Stimulated activated naive CD8-positive, alpha-beta T cell treated with anti-CD3 and anti-CD28 coated beads, Interleukin-15, amount 100 ng/mL, for 72 hours (primary cell): ENCODE results near the gene GCLC.
A peak's percentile ranks its signal among the peaks of the same experiment; 100 is the strongest.
"Not testable (repeated sequence)": the region's sequence is repeated elsewhere in the genome, so short reads cannot be mapped to it uniquely, and the experiment has no call there.

Experiments
- ATAC-seq: fragments of 150-1000 bp; cut with Tn5 transposase; 2 replicates; pipeline ENCODE4 v1.10.0; 2021; ENCODE audit warnings: mild to moderate bottlenecking, moderate library complexity
- DNase-seq, 2 donors: peaks; one replicate each; pipeline ENCODE4 v3.0.0; 2021 to 2022
- H3K27ac Mint-ChIP-seq, 2 donors: one replicate each; pipeline ENCODE4 v1.8.0; 2022; ENCODE audit warnings: mild to moderate bottlenecking in 2 of 2, mixed read lengths in 2 of 2, moderate library complexity in 2 of 2
- H3K27me3 Mint-ChIP-seq: one replicate; pipeline ENCODE4 v1.8.0; 2022; ENCODE audit warnings: mixed read lengths
- H3K4me1 Mint-ChIP-seq: one replicate; pipeline ENCODE4 v1.8.0; 2022; ENCODE audit warnings: mild to moderate bottlenecking, mixed read lengths
- H3K4me3 Mint-ChIP-seq, 2 donors: one replicate each; pipeline ENCODE4 v1.8.0; 2022; ENCODE audit warnings: mild to moderate bottlenecking in 2 of 2, mixed read lengths in 2 of 2, moderate library complexity in 1 of 2
- H3K9me3 Mint-ChIP-seq, 2 donors: one replicate each; pipeline ENCODE4 v1.8.0; 2022; ENCODE audit warnings: mixed read lengths in 2 of 2

GCLC gene

DNA sequence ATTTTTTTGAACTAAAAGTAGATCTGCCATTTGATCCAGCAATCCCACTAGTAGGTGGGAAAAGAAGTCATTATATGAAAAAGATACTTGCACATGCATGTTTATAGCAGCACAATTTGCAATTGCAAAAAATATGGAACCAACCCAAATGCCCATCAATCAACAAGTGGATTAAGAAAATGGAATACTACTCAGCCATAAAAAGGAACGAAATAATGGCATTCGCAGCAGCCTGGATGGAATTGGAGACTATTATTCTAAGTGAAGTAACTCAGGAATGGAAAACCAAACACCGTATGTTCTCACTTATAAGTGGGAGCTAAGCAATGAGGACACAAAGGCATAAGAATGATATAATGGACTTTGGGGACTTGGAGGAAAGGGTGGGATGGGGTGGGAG lies 27.5 kb upstream of the GCLC start:
- H3K27me3 Mint-ChIP-seq: peaks cover 17% of the 10 kb centered on the region
- H3K27ac Mint-ChIP-seq, H3K4me3 Mint-ChIP-seq, ATAC-seq, H3K4me1 Mint-ChIP-seq, DNase-seq, H3K9me3 Mint-ChIP-seq: not testable (repeated sequence)

GRCh38 chr6:53568776-53569616 lies 24.1 kb upstream of the GCLC start:
- DNase-seq: no peak
- Mint-ChIP-seq H3K9me3 (no peaks in the 10 kb centered on the region), H3K4me3 (no peak overlapping the region), H3K27me3 (peaks cover 23% of the 10 kb centered on the region), H3K27ac (no peak overlapping the region), H3K4me1 (peaks cover 5% of the 10 kb centered on the region)
- no peak for ATAC-seq

- Mint-ChIP-seq H3K4me1 (no peaks in the 10 kb centered on the region), H3K27ac (no peak overlapping the region), H3K4me3 (no peak overlapping the region), H3K9me3 (no peaks in the 10 kb centered on the region), H3K27me3 (peaks cover 23% of the 10 kb centered on the region)
- DNase-seq: no peak
- no peak for ATAC-seq
These were observed 22.8 kb upstream of the GCLC start for GRCh38 chr6:53567701-53568100.

- DNase-seq (no peak), ATAC-seq (no peak)
- Mint-ChIP-seq H3K9me3 (no peaks in the 10 kb centered on the region), H3K4me3 (no peak overlapping the region), H3K4me1 (no peaks in the 10 kb centered on the region), H3K27me3 (peaks cover 23% of the 10 kb centered on the region), H3K27ac (no peak overlapping the region)
These were observed 21.9 kb upstream of the GCLC start for GRCh38 chr6:53566755-53567154.

DNA sequence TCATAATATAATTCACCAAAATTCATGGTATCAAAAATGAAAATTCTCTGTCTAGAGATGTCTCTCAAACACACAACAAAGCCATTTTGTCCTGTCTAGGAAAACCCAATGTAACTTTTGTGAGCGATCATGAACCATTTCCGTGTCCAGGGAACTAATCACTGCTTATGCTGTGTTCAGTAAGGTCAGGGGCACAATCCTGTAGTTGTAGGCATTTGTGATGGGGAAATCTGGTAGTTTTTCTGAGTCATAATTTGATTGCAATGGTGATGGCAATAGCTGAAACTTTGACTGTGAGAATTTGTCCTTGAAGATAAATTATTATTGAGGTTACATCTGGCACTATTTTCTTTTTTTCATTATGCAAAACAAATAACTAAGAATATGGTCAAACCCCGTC lies 21.0 kb upstream of the GCLC start:
- no peak for ATAC-seq
- no peak for DNase-seq
- Mint-ChIP-seq H3K9me3 (no peaks in the 10 kb centered on the region), H3K4me1 (no peaks in the 10 kb centered on the region), H3K27ac (no peak overlapping the region), H3K27me3 (peaks cover 23% of the 10 kb centered on the region), H3K4me3 (no peak overlapping the region)

DNA sequence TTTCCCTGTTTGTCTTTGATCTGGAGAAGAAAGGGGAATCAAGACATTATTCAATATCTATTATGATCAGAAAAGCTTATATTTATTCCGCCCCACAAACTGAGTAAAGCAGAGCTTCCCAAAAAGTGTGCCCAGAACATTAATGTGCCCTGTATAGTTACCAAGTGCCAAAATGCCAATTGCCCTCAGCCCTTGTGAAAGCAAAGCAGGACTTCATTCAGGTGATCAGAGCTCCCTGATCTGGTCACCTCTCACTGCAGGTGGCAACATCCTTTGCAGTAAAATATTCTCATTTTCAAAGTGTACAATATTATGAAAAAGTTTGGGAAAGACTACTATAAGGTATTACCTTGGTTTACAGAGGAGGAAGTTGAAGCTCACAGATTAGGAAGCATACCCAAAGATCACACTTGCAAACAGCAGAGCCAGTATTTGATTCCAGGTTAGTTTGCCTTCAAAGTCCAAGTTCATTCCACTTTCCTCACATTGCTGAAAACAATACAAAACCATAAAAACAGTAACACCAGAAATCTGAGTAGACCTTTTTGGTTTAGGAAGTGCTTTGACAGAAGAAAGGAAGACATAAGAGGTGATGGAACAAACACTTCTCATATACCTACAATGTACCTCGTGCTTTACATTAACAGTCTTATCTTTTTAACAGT lies 19.6 kb upstream of the GCLC start:
- no peak overlapping the region for H3K27ac Mint-ChIP-seq
- H3K27me3 Mint-ChIP-seq: peaks cover 23% of the 10 kb centered on the region
- H3K4me3 Mint-ChIP-seq: no peak overlapping the region
- DNase-seq (no peak), ATAC-seq (no peak)
- peaks cover 6 to 8% of the 10 kb centered on the region in 2 donors for H3K9me3 Mint-ChIP-seq
- no peaks in the 10 kb centered on the region for H3K4me1 Mint-ChIP-seq

- no peak overlapping the region for H3K27ac Mint-ChIP-seq
- H3K27me3 Mint-ChIP-seq: no peaks in the 10 kb centered on the region
- DNase-seq: no peak
- H3K9me3 Mint-ChIP-seq: peaks cover 6 to 27% of the 10 kb centered on the region in 2 donors
- no peak for ATAC-seq
- no peak overlapping the region for H3K4me3 Mint-ChIP-seq
- no peaks in the 10 kb centered on the region for H3K4me1 Mint-ChIP-seq
These were observed 12.2 kb upstream of the GCLC start for GRCh38 chr6:53556986-53557715.

DNA sequence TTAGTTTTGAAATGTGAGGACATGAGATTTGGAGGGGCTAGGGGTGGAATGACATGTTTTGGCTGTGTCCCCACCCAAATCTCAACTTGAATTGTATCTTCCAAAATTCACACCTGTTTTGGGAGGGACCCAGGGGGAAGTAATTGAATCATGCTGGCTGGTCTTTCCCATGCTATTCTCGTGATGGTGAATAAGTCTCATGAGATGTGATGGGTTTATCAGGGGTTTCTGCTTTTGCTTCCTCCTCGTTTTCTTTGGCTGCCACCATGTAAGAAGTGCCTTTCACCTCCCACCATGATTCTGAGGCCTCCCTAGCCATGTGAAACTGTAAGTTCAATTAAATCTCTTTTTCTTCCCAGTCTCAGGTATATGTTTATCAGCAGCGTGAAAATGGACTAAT lies 8.7 kb upstream of the GCLC start:
- H3K27ac Mint-ChIP-seq, ATAC-seq, DNase-seq, H3K27me3 Mint-ChIP-seq, H3K4me1 Mint-ChIP-seq, H3K4me3 Mint-ChIP-seq: not testable (repeated sequence)
- H3K9me3 Mint-ChIP-seq: peaks cover 0 to 26% of the 10 kb centered on the region in 2 donors

- not testable (repeated sequence) for H3K4me3 Mint-ChIP-seq, H3K27me3 Mint-ChIP-seq, DNase-seq, H3K27ac Mint-ChIP-seq, ATAC-seq
- Mint-ChIP-seq H3K9me3 (peaks cover 0 to 18% of the 10 kb centered on the region in 2 donors), H3K4me1 (peaks cover 17% of the 10 kb centered on the region)
These were observed 6.8 kb upstream of the GCLC start for GRCh38 chr6:53551681-53552080.

GRCh38 chr6:53547811-53548496 lies 3.1 kb upstream of the GCLC start:
- Mint-ChIP-seq H3K27ac (peak overlapping the region; percentile 4 to 78), H3K27me3 (peaks cover 6% of the 10 kb centered on the region), H3K9me3 (peaks cover 0 to 11% of the 10 kb centered on the region in 2 donors), H3K4me1 (peaks cover 44% of the 10 kb centered on the region), H3K4me3 (peak overlapping the region; percentile 82 to 96)
- peak; percentile 92 to 96 for DNase-seq
- ATAC-seq: peak; percentile 88

GRCh38 chr6:53547166-53547810 lies 2.4 kb upstream of the GCLC start:
- peak; percentile 27 for ATAC-seq
- Mint-ChIP-seq H3K27me3 (peaks cover 6% of the 10 kb centered on the region), H3K27ac (peak overlapping the region; percentile 40 to 78), H3K9me3 (peaks cover 0 to 9% of the 10 kb centered on the region in 2 donors), H3K4me3 (peak overlapping the region; percentile 82 to 96), H3K4me1 (peaks cover 45% of the 10 kb centered on the region)
- DNase-seq: no peak

GRCh38 chr6:53546281-53546680 lies 1.4 kb upstream of the GCLC start:
- ATAC-seq (no peak), DNase-seq (no peak)
- H3K27me3 Mint-ChIP-seq: peaks cover 6% of the 10 kb centered on the region
- H3K27ac Mint-ChIP-seq: no peak overlapping the region
- no peak overlapping the region for H3K4me3 Mint-ChIP-seq
- no peaks in the 10 kb centered on the region for H3K9me3 Mint-ChIP-seq
- H3K4me1 Mint-ChIP-seq: peaks cover 44% of the 10 kb centered on the region

GRCh38 chr6:53544217-53544469 lies 758 bp downstream of the GCLC start:
- Mint-ChIP-seq H3K9me3 (no peaks in the 10 kb centered on the region), H3K27me3 (peaks cover 6% of the 10 kb centered on the region), H3K4me1 (peaks cover 50% of the 10 kb centered on the region), H3K4me3 (peak overlapping the region; percentile 92 to 99), H3K27ac (peak overlapping the region; percentile 94 to 96)
- ATAC-seq (no peak), DNase-seq (no peak)

DNA sequence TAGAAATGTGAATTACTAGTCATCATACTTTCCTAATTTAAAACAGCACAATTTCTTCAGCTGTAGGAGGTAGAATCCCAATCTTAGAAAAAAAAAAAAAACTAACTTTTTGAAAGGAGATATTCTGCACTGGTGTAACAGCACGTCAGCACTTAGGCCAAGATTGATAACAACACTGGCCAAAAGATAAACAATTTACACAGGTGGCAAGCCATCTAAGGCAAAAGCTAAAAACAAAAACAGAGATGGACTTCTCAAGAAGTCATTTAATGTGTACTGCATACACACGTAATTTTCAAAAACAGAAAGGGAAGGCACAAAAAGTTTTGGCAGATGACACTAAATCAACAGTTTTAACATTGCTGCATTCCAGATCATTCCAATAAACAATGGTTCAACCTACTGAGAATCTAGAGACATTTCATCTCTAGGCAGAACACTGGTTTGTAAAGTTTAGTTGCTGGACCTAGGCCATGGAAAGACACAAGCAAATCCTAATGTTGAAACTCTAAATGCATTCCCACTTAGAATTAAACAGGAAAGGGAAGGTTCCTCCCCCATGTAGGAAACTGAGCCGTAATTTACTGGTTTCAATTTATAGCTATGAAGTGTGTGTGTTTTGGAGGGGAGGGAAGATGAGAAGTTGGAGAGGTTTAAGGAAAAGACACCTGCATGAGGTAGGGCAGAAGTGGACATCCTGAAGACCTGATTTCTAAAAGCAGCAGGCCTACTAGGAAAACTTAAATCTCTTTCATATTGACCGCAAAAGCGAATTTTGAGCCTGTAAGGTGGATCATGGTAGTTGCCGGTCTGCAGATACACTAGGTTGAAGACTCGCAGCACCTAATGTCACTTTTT lies 1.3 kb downstream of the GCLC start:
- peak overlapping the region; percentile 92 to 99 for H3K4me3 Mint-ChIP-seq
- H3K27ac Mint-ChIP-seq: peak overlapping the region; percentile 94 to 96
- H3K27me3 Mint-ChIP-seq: peaks cover 6% of the 10 kb centered on the region
- H3K4me1 Mint-ChIP-seq: peaks cover 50% of the 10 kb centered on the region
- ATAC-seq (no peak), DNase-seq (no peak)
- no peaks in the 10 kb centered on the region for H3K9me3 Mint-ChIP-seq
